HepG2 (cell line): ENCODE data around the gene TMEM139. TPM values are rescaled to one million over a fixed set of nuclear protein-coding genes. Genes with fewer than 3 reads are reported as not detected.

Experiments used
- ATAC-seq: fragments of 200-7000 bp; cut with Tn5 transposase; 3 replicates; pipeline ENCODE4 v1.9.1; 2020; ENCODE audit warnings: mild to moderate bottlenecking, moderate library complexity
- BruUV-seq: library from RNA; stranded (reverse); fragments of 400-500 nt; replicated peaks from 2 replicates; lab custom pipeline; 2021; lab: Mats Ljungman, UMichigan
- CTCF ChIA-PET: fragments of 300-600 bp; formaldehyde crosslinking; extraction: SDS; loops from one replicate; lab custom pipeline; 2021; ENCODE audit warnings: low total read pairs, inconsistent platforms, low intra/inter-chr PET ratio; lab: Yijun Ruan, JAX
- POLR2A ChIA-PET: fragments of 350-600 bp; sonication (Branson Sonifier 250); formaldehyde crosslinking; loops from one replicate; lab custom pipeline; 2020; ENCODE audit warnings: antibody characterized with exemption, inconsistent platforms; lab: Yijun Ruan, JAX
- DNase-seq: peaks from one replicate; pipeline ENCODE4 v3.0.0-alpha.2; 2015; ENCODE audit warnings: low spot score
- FAIRE-seq: peaks from 3 replicates; lab custom pipeline; 2011; peaks lifted over from hg19 to GRCh38; lab: Jason Lieb, UNC
- H2AFZ ChIP-seq: one replicate; pipeline ENCODE4 v1.6.1; 2011; ENCODE audit warnings: low read length, inconsistent platforms
- H3K27ac ChIP-seq: fragments of 300-600 bp; 3 replicates; pipeline ENCODE4 v1.8.0; 2011; ENCODE audit warnings: mixed run types, mild to moderate bottlenecking, mixed read lengths, low read length, inconsistent platforms; ENCODE audit not compliant: insufficient read depth; ENCODE audit errors: extremely low read length
- H3K27me3 ChIP-seq, 2 experiments: fragments of 200-600 bp in 1 of 2; 2 replicates in 1 of 2; 3 replicates in 1 of 2; pipeline versions ENCODE4 v1.6.0 to v1.8.0; 2011; ENCODE audit warnings: low read length in 2 of 2, mild to moderate bottlenecking in 2 of 2, moderate library complexity in 2 of 2, inconsistent platforms in 1 of 2; ENCODE audit not compliant: insufficient read depth in 2 of 2, control insufficient read depth in 1 of 2
- H3K36me3 ChIP-seq, 2 experiments: fragments of 200-600 bp in 1 of 2; replicated peaks in 1 of 2; 2 replicates in 1 of 2; 3 replicates in 1 of 2; pipeline versions ENCODE4 v1.5.1 to v1.8.0; 2011; ENCODE audit warnings: low read length in 2 of 2, inconsistent platforms in 1 of 2; ENCODE audit not compliant: insufficient read depth in 2 of 2, control insufficient read depth in 1 of 2
- H3K4me1 ChIP-seq: 2 replicates; pipeline ENCODE4 v1.5.1; 2012; ENCODE audit warnings: low read length, inconsistent platforms; ENCODE audit not compliant: insufficient read depth
- H3K4me2 ChIP-seq: 2 replicates; pipeline ENCODE4 v1.6.0; 2011; ENCODE audit warnings: low read depth, low read length, inconsistent platforms
- H3K4me3 ChIP-seq, 3 experiments: fragments of 200-600 bp in 1 of 3; sonication (generic), shearing (Covaris generic) in 1 of 3; replicated peaks in 1 of 3; 2 replicates each; pipeline ENCODE4 v1.5.1; 2011 to 2016; ENCODE audit warnings: low read length in 3 of 3, inconsistent platforms in 2 of 3, low read depth in 2 of 3, mild to moderate bottlenecking in 2 of 3, control low read depth in 1 of 3, mixed read lengths in 1 of 3; ENCODE audit not compliant: insufficient read depth in 1 of 3
- H3K79me2 ChIP-seq: one replicate; pipeline ENCODE4 v1.6.1; 2011; ENCODE audit warnings: low read length, inconsistent platforms; ENCODE audit not compliant: insufficient read depth
- H3K9ac ChIP-seq: 2 replicates; pipeline ENCODE4 v1.6.0; 2011; ENCODE audit warnings: mild to moderate bottlenecking, low read depth, low read length, inconsistent platforms; ENCODE audit not compliant: insufficient read depth
- H3K9me3 ChIP-seq: 2 replicates; pipeline ENCODE4 v1.5.1; 2012; ENCODE audit warnings: mild to moderate bottlenecking, low read length
- H4K20me1 ChIP-seq: 2 replicates; pipeline ENCODE4 v1.6.0; 2011; ENCODE audit warnings: inconsistent platforms, mild to moderate bottlenecking, low read length, moderate library complexity; ENCODE audit not compliant: insufficient read depth
- BATF2 ChIP-seq: sonication (generic); formaldehyde crosslinking; IDR thresholded peaks from 2 replicates; pipeline ENCODE4 v1.8.0; 2022; ENCODE audit warnings: mild to moderate bottlenecking, missing genetic modification reagents, moderate library complexity
- KLF12 ChIP-seq: sonication (generic); formaldehyde crosslinking; IDR thresholded peaks from 2 replicates; pipeline ENCODE4 v1.4.0; 2020; ENCODE audit warnings: missing genetic modification reagents, borderline replicate concordance
- MYC ChIP-seq: sonication (generic); formaldehyde crosslinking; IDR thresholded peaks from 2 replicates; pipeline ENCODE4 v1.9.0; 2021; ENCODE audit warnings: missing genetic modification reagents, borderline replicate concordance
- TBP ChIP-seq: sonication (generic); formaldehyde crosslinking; IDR thresholded peaks from 2 replicates; pipeline ENCODE4 v1.5.0; 2020; ENCODE audit warnings: missing genetic modification reagents
- U2AF1 ChIP-seq: fragments of 200-400 bp; formaldehyde crosslinking; optimal IDR thresholded peaks from 2 replicates; pipeline ENCODE3; 2017; ENCODE audit warnings: mild to moderate bottlenecking, low read depth, low read length
- ZBTB38 ChIP-seq: sonication (generic); formaldehyde crosslinking; IDR thresholded peaks from 2 replicates; pipeline ENCODE4 v1.5.1; 2020; ENCODE audit warnings: mild to moderate bottlenecking, missing genetic modification reagents
- ZBTB7B ChIP-seq: sonication (generic); formaldehyde crosslinking; IDR thresholded peaks from 2 replicates; pipeline ENCODE4 v1.4.0; 2020; ENCODE audit warnings: missing genetic modification reagents
- ZC3H4 ChIP-seq: sonication (generic); formaldehyde crosslinking; IDR thresholded peaks from 2 replicates; pipeline ENCODE4 v1.4.0; 2020; ENCODE audit warnings: missing genetic modification reagents, borderline replicate concordance
- ZNF224 ChIP-seq: sonication (generic); formaldehyde crosslinking; IDR thresholded peaks from 2 replicates; pipeline ENCODE4 v1.5.0; 2020; ENCODE audit warnings: mild to moderate bottlenecking, missing genetic modification reagents
- WGBS: methylation state at CpG from one replicate; pipeline ENCODE4 v1.1.6; 2017; ENCODE audit warnings: low lambda C conversion rate; 5-methylcytosine and 5-hydroxymethylcytosine counted together
- in situ Hi-C: cut with HindIII; loops from 2 replicates; pipeline ENCODE4 v1.10.0; 2017; ENCODE audit warnings: low pct_unique_long_range_greater_than_20kb; ENCODE audit not compliant: extremely low pct_ligation_motif_present
- intact Hi-C: fragments of 100-400 bp; cut with micrococcal nuclease; formaldehyde crosslinking; loops from one replicate; pipeline ENCODE4 v1.10.0; 2022; ENCODE audit not compliant: unreplicated experiment
- polyA plus RNA-seq, 8 experiments: library from polyadenylated mRNA; depleted of rRNA in 3 of 8; stranded (reverse) in 7 of 8; unstranded in 1 of 8; fragments of >200 nt; fragmentation: Illumina TruSeq in 4 of 8; extraction: Trizol in 4 of 8; gene quantifications; 2 replicates each; pipeline versions ENCODE4 v1.2.1 to v1.2.3, GENCODE V29; 2011 to 2016; ENCODE audit warnings: low read depth in 4 of 8, missing spikeins in 1 of 8, mixed read lengths in 1 of 8; ENCODE audit not compliant: insufficient read depth in 1 of 8
- total RNA-seq, 5 experiments: library from RNA; depleted of rRNA; stranded (reverse); fragments of >200 nt; fragmentation: Illumina TruSeq; extraction: Trizol; gene quantifications; 2 replicates each; pipeline ENCODE4 v1.2.3, GENCODE V29; 2016; ENCODE audit warnings: low read depth in 1 of 5
- TF ChIP-seq, protein P1 (sequence below): sonication (generic); formaldehyde crosslinking; IDR thresholded peaks from 2 replicates; pipeline ENCODE4 v1.5.0; 2020; ENCODE audit warnings: missing genetic modification reagents, mild to moderate bottlenecking, borderline replicate concordance

The TMEM139 gene
- total and polyA plus RNA-seq, 2 of the 13 experiments (the other 11 are each of a cell fraction or from before 2014, with no cell fraction given), result 7.9 to 14.0 TPM

DNA sequence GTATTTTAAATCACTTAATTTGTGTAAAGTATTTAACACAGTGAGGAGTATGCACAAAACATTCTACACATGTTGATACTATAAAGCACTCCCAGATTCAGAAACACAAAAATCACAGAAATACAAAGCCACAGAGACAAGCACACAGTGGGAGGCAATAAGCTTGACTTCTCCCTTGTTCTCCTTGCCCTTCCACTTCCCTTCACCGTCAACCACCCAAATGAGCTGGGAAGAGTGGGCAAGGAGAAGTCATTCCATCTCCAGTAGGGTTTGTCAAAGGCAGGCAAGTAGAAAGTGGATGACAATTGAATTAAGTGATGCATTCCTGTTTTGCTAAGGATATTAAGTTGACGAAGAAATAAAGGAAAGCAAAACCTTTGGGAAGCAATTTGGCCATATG is 4.2 kb upstream of the TMEM139 start (continued):
- TF ChIP-seq ZBTB38 (no peak), MYC (CRISPR knock-in tag) (no peak), TBP (CRISPR knock-in tag) (no peak)
- TF ChIP-seq, all 625 proteins: peak for 0

GRCh38 chr7:143281529-143281928 is 3.2 kb upstream of the TMEM139 start:
- Histone ChIP-seq H3K4me2 (no peak overlapping the region), H3K9ac (no peak overlapping the region), H3K27me3 (no peaks in the 10 kb centered on the region), H3K27ac (no peak overlapping the region), H3K4me1 (peaks cover 44% of the 10 kb centered on the region), H3K4me3 (no peak overlapping the region), H4K20me1 (no peaks in the 10 kb centered on the region), H3K9me3 (no peaks in the 10 kb centered on the region), H3K79me2 (no peaks in the 10 kb centered on the region), H2AFZ (no peak overlapping the region), H3K36me3 (no peaks in the 10 kb centered on the region)
- ATAC-seq (no peak), DNase-seq (no peak), FAIRE-seq (no peak)
- no TSS peak for BruUV-seq
- in situ Hi-C loops (no loop called here), intact Hi-C loops (no loop called here)
- 82% methylated on average over 2 of the region's 2 CpGs for WGBS
- POLR2A ChIA-PET, result interaction anchor here (1.3 kb wide), 1 partner anchor 18 kb away, joined by 5 read pairs; the partner anchor contains the start of gene GSTK1
- CTCF ChIA-PET, result no interaction called here
- TF ChIP-seq, protein P1, sequence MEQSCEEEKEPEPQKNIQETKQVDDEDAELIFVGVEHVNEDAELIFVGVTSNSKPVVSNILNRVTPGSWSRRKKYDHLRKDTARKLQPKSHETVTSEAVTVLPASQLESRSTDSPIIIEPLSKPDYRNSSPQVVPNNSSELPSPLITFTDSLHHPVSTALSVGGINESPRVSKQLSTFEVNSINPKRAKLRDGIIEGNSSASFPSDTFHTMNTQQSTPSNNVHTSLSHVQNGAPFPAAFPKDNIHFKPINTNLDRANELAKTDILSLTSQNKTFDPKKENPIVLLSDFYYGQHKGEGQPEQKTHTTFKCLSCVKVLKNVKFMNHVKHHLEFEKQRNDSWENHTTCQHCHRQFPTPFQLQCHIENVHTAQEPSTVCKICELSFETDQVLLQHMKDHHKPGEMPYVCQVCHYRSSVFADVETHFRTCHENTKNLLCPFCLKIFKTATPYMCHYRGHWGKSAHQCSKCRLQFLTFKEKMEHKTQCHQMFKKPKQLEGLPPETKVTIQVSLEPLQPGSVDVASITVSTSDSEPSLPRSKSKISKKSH (CRISPR knock-in tag), result no peak
- no peak for TF ChIP-seq ZNF224 (CRISPR knock-in tag)
- TF ChIP-seq ZBTB7B (CRISPR knock-in tag), result no peak
- no peak for TF ChIP-seq KLF12 (CRISPR knock-in tag)
- no peak for TF ChIP-seq ZC3H4 (CRISPR knock-in tag)
- no peak for TF ChIP-seq U2AF1
- TF ChIP-seq BATF2, result no peak
